H9 (cell line): ENCODE results near the gene FOXF1. TPM values are rescaled to one million over a fixed set of nuclear protein-coding genes. Genes with fewer than 3 reads are reported as not detected.

Experiments used
- DNase-seq: peaks from one replicate; pipeline ENCODE4 v3.0.0-alpha.2; 2017
- H2AFZ ChIP-seq: one replicate; pipeline ENCODE4 v1.6.1; 2013; ENCODE audit warnings: mild to moderate bottlenecking, low read length, control low read depth, moderate library complexity
- H2AK5ac ChIP-seq: 2 replicates; pipeline ENCODE4 v1.6.1; 2013; ENCODE audit warnings: low read length, control low read depth, mixed read lengths; ENCODE audit not compliant: insufficient read length
- H2BK120ac ChIP-seq: one replicate; pipeline ENCODE4 v1.6.1; 2013; ENCODE audit warnings: low read depth, mild to moderate bottlenecking, low read length, control low read depth, inconsistent platforms; ENCODE audit not compliant: poor library complexity, severe bottlenecking
- H2BK12ac ChIP-seq: 2 replicates; pipeline ENCODE4 v1.6.1; 2013; ENCODE audit warnings: low read length, control low read depth, mixed read lengths, low read depth; ENCODE audit not compliant: insufficient read length
- H2BK15ac ChIP-seq: 2 replicates; pipeline ENCODE4 v1.6.1; 2013; ENCODE audit warnings: low read depth, low read length, control low read depth
- H2BK20ac ChIP-seq: one replicate; pipeline ENCODE4 v1.6.1; 2013; ENCODE audit warnings: low read depth, mild to moderate bottlenecking, low read length, control low read depth, inconsistent platforms; ENCODE audit not compliant: poor library complexity, severe bottlenecking
- H2BK5ac ChIP-seq: 2 replicates; pipeline ENCODE4 v1.6.1; 2013; ENCODE audit warnings: low read length, control low read depth, mixed read lengths; ENCODE audit not compliant: insufficient read length
- H3K14ac ChIP-seq: 2 replicates; pipeline ENCODE4 v1.6.1; 2013; ENCODE audit warnings: low read length, control low read depth; ENCODE audit not compliant: insufficient read depth
- H3K18ac ChIP-seq: 2 replicates; pipeline ENCODE4 v1.6.1; 2013; ENCODE audit warnings: low read depth, mild to moderate bottlenecking, mixed read lengths, low read length, control low read depth; ENCODE audit not compliant: insufficient read length
- H3K23ac ChIP-seq: 2 replicates; pipeline ENCODE4 v1.6.1; 2013; ENCODE audit warnings: low read length, control low read depth, mixed read lengths, low read depth; ENCODE audit not compliant: insufficient read length
- H3K23me2 ChIP-seq: 2 replicates; pipeline ENCODE4 v1.6.1; 2013; ENCODE audit warnings: low read depth, mild to moderate bottlenecking, mixed read lengths, low read length, control low read depth; ENCODE audit not compliant: insufficient read length, poor library complexity, severe bottlenecking
- H3K27ac ChIP-seq: 2 replicates; pipeline ENCODE4 v1.5.1; 2013; ENCODE audit warnings: low read length, control low read depth, mixed read lengths, low read depth; ENCODE audit not compliant: insufficient read length
- H3K27me3 ChIP-seq: 2 replicates; pipeline ENCODE4 v1.6.1; 2013; ENCODE audit warnings: low read length, control low read depth, inconsistent platforms; ENCODE audit not compliant: insufficient read depth
- H3K4ac ChIP-seq: 2 replicates; pipeline ENCODE4 v1.6.1; 2013; ENCODE audit warnings: low read depth, mild to moderate bottlenecking, control low read depth, inconsistent platforms, low read length, moderate library complexity
- H3K4me1 ChIP-seq: 2 replicates; pipeline ENCODE4 v1.6.1; 2013; ENCODE audit warnings: low read length, control low read depth, inconsistent platforms; ENCODE audit not compliant: insufficient read depth
- H3K4me2 ChIP-seq: 2 replicates; pipeline ENCODE4 v1.6.1; 2013; ENCODE audit warnings: low read length, control low read depth, mixed read lengths; ENCODE audit not compliant: insufficient read length, insufficient read depth
- H3K56ac ChIP-seq: 2 replicates; pipeline ENCODE4 v1.6.1; 2013; ENCODE audit warnings: low read depth, mild to moderate bottlenecking, mixed read lengths, low read length, control low read depth; ENCODE audit not compliant: insufficient read length
- H3K79me1 ChIP-seq: 2 replicates; pipeline ENCODE4 v1.6.1; 2013; ENCODE audit warnings: low read depth, mild to moderate bottlenecking, moderate library complexity, low read length, control low read depth, inconsistent platforms; ENCODE audit not compliant: insufficient read depth, poor library complexity, severe bottlenecking
- H3K79me2 ChIP-seq: 2 replicates; pipeline ENCODE4 v1.6.1; 2013; ENCODE audit warnings: low read length, control low read depth, inconsistent platforms; ENCODE audit not compliant: insufficient read depth
- H3K9ac ChIP-seq: 2 replicates; pipeline ENCODE4 v1.6.1; 2013; ENCODE audit warnings: low read length, control low read depth, mixed read lengths; ENCODE audit not compliant: insufficient read length; ENCODE audit errors: extremely low read depth
- H3K9me3 ChIP-seq: one replicate; pipeline ENCODE4 v1.6.1; 2013; ENCODE audit warnings: low read depth, low read length, inconsistent platforms; ENCODE audit not compliant: control insufficient read depth
- H3T11ph ChIP-seq: one replicate; pipeline ENCODE4 v1.6.1; 2013; ENCODE audit warnings: mild to moderate bottlenecking, low read length, control low read depth, inconsistent platforms
- H4K20me1 ChIP-seq: one replicate; pipeline ENCODE4 v1.6.1; 2013; ENCODE audit not compliant: control insufficient read depth, insufficient read length, insufficient read depth
- H4K5ac ChIP-seq: 2 replicates; pipeline ENCODE4 v1.6.1; 2013; ENCODE audit warnings: low read depth, mild to moderate bottlenecking, mixed read lengths, low read length, control low read depth; ENCODE audit not compliant: insufficient read length
- H4K8ac ChIP-seq: replicated peaks from 2 replicates; pipeline ENCODE4 v1.6.1; 2013; ENCODE audit warnings: low read length, control low read depth, mixed read lengths, low read depth; ENCODE audit not compliant: insufficient read length
- H4K91ac ChIP-seq: 2 replicates; pipeline ENCODE4 v1.6.1; 2013; ENCODE audit warnings: low read depth, mild to moderate bottlenecking, moderate library complexity, mixed read lengths, low read length, control low read depth; ENCODE audit not compliant: insufficient read length
- H3K27ac Mint-ChIP-seq, 3 experiments: 2 replicates in 2 of 3; 3 replicates in 1 of 3; pipeline ENCODE4 v1.8.0; 2020 to 2021; ENCODE audit warnings: mixed read lengths in 3 of 3, mild to moderate bottlenecking in 1 of 3, moderate library complexity in 1 of 3
- H3K27me3 Mint-ChIP-seq: 2 replicates; pipeline ENCODE4 v1.8.0; 2021; ENCODE audit warnings: low read depth, mild to moderate bottlenecking, moderate library complexity, mixed read lengths
- H3K36me3 Mint-ChIP-seq, 3 experiments: 2 replicates in 2 of 3; 3 replicates in 1 of 3; pipeline ENCODE4 v1.8.0; 2020 to 2021; ENCODE audit warnings: low read depth in 3 of 3, mixed read lengths in 3 of 3; ENCODE audit not compliant: insufficient read depth in 1 of 3
- H3K4me1 Mint-ChIP-seq, 2 experiments: 2 replicates each; pipeline ENCODE4 v1.8.0; 2020; ENCODE audit warnings: mixed read lengths in 2 of 2
- H3K4me3 Mint-ChIP-seq, 2 experiments: 2 replicates in 1 of 2; 3 replicates in 1 of 2; pipeline ENCODE4 v1.8.0; 2020 to 2021; ENCODE audit warnings: mild to moderate bottlenecking in 2 of 2, mixed read lengths in 2 of 2, moderate library complexity in 1 of 2
- H3K9me3 Mint-ChIP-seq, 2 experiments: 2 replicates in 1 of 2; 3 replicates in 1 of 2; pipeline ENCODE4 v1.8.0; 2020; ENCODE audit warnings: mild to moderate bottlenecking in 2 of 2, mixed read lengths in 2 of 2, moderate library complexity in 1 of 2
- WGBS: extraction: QIAGEN DNeasy Blood & Tissue Kit; methylation state at CpG from one replicate; pipeline ENCODE4 v1.1.7; 2013; ENCODE audit warnings: missing lambda C conversion rate, low lambda C conversion rate, mixed read lengths; ENCODE audit not compliant: insufficient read length; ENCODE audit errors: extremely low coverage; 5-methylcytosine and 5-hydroxymethylcytosine counted together
- total RNA-seq: library from RNA; stranded (reverse); gene quantifications from 2 replicates; pipeline ENCODE4 v1.2.1, GENCODE V29; 2021
- TF ChIP-seq, protein P1 (sequence below): fragments of 200-600 bp; sonication (generic); conservative IDR thresholded peaks from 3 replicates; pipeline ENCODE4 v1.8.0; 2021; ENCODE audit warnings: antibody characterized with exemption, mild to moderate bottlenecking

Gene FOXF1
- total RNA-seq, 1 experiment from 2014 or later = not detected

DNA sequence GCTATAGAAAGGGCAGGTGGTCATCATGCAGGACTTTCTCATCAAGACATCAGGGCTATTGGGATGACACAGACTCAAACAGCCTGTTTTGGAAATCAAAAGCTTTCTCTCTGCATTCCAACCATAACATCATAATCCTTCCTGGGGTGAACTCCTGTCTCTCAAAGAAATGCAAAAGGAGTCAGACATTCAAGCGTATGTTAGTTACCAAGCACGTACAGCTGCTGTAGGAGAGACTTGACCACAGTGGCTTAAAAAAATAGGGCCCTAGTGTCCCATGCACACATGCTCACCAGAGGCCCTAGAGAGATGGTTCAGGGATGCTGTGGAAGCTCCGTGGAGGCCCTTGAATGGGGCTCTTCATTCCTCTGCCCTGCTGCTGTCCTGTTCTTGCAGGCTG lies 24.6 kb upstream of the FOXF1 start:
- Histone ChIP-seq H2BK120ac (no peak overlapping the region), H4K8ac (no peak overlapping the region), H3K4me1 (no peaks in the 10 kb centered on the region), H2BK20ac (no peak overlapping the region), H3K18ac (no peak overlapping the region), H4K91ac (no peak overlapping the region), H3K9ac (no peak overlapping the region), H2AFZ (no peak overlapping the region), H3K9me3 (no peaks in the 10 kb centered on the region), H4K20me1 (no peaks in the 10 kb centered on the region), H2BK12ac (no peak overlapping the region), H3K14ac (no peak overlapping the region), H4K5ac (no peak overlapping the region), H3K27me3 (peaks cover 7% of the 10 kb centered on the region; the same call in 1 of the 2 replicates), H3K23ac (no peak overlapping the region), H3K79me1 (no peaks in the 10 kb centered on the region), H2BK5ac (no peak overlapping the region), H2AK5ac (no peak overlapping the region), H2BK15ac (no peak overlapping the region), H3K23me2 (no peaks in the 10 kb centered on the region), H3K79me2 (no peaks in the 10 kb centered on the region), H3K27ac (no peak overlapping the region), H3K4me2 (no peak overlapping the region), H3K4ac (no peak overlapping the region), H3K56ac (no peak overlapping the region), H3T11ph (no peak overlapping the region)
- no CpG with 5 or more reads among the region's 3 CpGs for WGBS
- peaks cover 4 to 7% of the 10 kb centered on the region in 2 experiments; a peak in 3 of 4 replicates for H3K4me1 Mint-ChIP-seq
- H3K27ac Mint-ChIP-seq = no peak overlapping the region
- no peak for DNase-seq
- H3K9me3 Mint-ChIP-seq = peaks cover 11 to 14% of the 10 kb centered on the region in 2 experiments
- peaks cover 82% of the 10 kb centered on the region for H3K27me3 Mint-ChIP-seq
- peaks cover 3 to 5% (median 4%) of the 10 kb centered on the region in 3 experiments; a peak in 4 of 7 replicates for H3K36me3 Mint-ChIP-seq
- TF ChIP-seq, protein P1, sequence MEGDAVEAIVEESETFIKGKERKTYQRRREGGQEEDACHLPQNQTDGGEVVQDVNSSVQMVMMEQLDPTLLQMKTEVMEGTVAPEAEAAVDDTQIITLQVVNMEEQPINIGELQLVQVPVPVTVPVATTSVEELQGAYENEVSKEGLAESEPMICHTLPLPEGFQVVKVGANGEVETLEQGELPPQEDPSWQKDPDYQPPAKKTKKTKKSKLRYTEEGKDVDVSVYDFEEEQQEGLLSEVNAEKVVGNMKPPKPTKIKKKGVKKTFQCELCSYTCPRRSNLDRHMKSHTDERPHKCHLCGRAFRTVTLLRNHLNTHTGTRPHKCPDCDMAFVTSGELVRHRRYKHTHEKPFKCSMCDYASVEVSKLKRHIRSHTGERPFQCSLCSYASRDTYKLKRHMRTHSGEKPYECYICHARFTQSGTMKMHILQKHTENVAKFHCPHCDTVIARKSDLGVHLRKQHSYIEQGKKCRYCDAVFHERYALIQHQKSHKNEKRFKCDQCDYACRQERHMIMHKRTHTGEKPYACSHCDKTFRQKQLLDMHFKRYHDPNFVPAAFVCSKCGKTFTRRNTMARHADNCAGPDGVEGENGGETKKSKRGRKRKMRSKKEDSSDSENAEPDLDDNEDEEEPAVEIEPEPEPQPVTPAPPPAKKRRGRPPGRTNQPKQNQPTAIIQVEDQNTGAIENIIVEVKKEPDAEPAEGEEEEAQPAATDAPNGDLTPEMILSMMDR = no peak
- no peak overlapping the region for H3K4me3 Mint-ChIP-seq
